HEK293 (cell line): ENCODE measurements around the gene ARHGAP36.

Experiments
- CTCF ChIA-PET: fragments of 350-600 bp; formaldehyde crosslinking; extraction: SDS; loops from one replicate; lab custom pipeline; 2021; ENCODE audit warnings: antibody characterized with exemption; lab: Yijun Ruan, JAX
- POLR2A ChIA-PET: fragments of 300-600 bp; formaldehyde crosslinking; extraction: SDS; loops from one replicate; lab custom pipeline; 2020; ENCODE audit warnings: antibody characterized with exemption, inconsistent platforms; lab: Yijun Ruan, JAX
- H3K27ac ChIP-seq: fragments of 200-500 bp; sonication (Bioruptor generic); 2 replicates; pipeline ENCODE4 v1.5.1; 2014; ENCODE audit warnings: low read depth, low read length, control low read depth, inconsistent platforms; ENCODE audit errors: extremely low read depth
- H3K36me3 ChIP-seq, 2 experiments: fragments of 200-500 bp in 1 of 2; sonication (Bioruptor generic) in 1 of 2; 1 replicate in 1 of 2; 2 replicates in 1 of 2; pipeline ENCODE4 v1.5.1; 2014 to 2017; ENCODE audit warnings: inconsistent platforms in 2 of 2, low read length in 2 of 2; ENCODE audit not compliant: control insufficient read depth in 2 of 2, insufficient read depth in 1 of 2
- H3K4me1 ChIP-seq: fragments of 200-500 bp; sonication (Bioruptor generic); 2 replicates; pipeline ENCODE4 v1.5.1; 2014; ENCODE audit warnings: mild to moderate bottlenecking, low read length, inconsistent platforms; ENCODE audit not compliant: control insufficient read depth, insufficient read depth
- H3K4me3 ChIP-seq: 2 replicates; pipeline ENCODE4 v1.5.1; 2011; ENCODE audit warnings: low read depth, mild to moderate bottlenecking, control low read depth, low read length, moderate library complexity
- H3K9me3 ChIP-seq: fragments of 200-500 bp; sonication (Bioruptor generic); 2 replicates; pipeline ENCODE4 v1.5.1; 2014; ENCODE audit warnings: low read depth, low read length, inconsistent platforms; ENCODE audit not compliant: control insufficient read depth, insufficient read depth
- HOXD13 ChIP-seq: sonication (generic); formaldehyde crosslinking; IDR thresholded peaks from 2 replicates; pipeline ENCODE4 v1.8.0; 2022; ENCODE audit warnings: missing genetic modification reagents, borderline replicate concordance
- IKZF3 ChIP-seq: fragments of 450-650 bp; IDR thresholded peaks from 2 replicates; pipeline ENCODE4 v1.5.0; 2018; ENCODE audit warnings: missing biosample characterization, mild to moderate bottlenecking, missing genetic modification characterization, moderate library complexity
- SP3 ChIP-seq: fragments of 450-650 bp; formaldehyde crosslinking; IDR thresholded peaks from 2 replicates; pipeline ENCODE4 v1.5.1; 2016; ENCODE audit warnings: missing biosample characterization, missing genetic modification characterization
- ZBTB44 ChIP-seq: fragments of 450-650 bp; IDR thresholded peaks from 2 replicates; pipeline ENCODE4 v1.5.1; 2018; ENCODE audit warnings: missing biosample characterization, mild to moderate bottlenecking, missing genetic modification characterization
- ZBTB7A ChIP-seq: fragments of 450-650 bp; formaldehyde crosslinking; IDR thresholded peaks from 2 replicates; pipeline ENCODE4 v1.5.1; 2016; ENCODE audit warnings: low read depth, missing biosample characterization, missing genetic modification characterization
- ZBTB8A ChIP-seq: fragments of 450-650 bp; formaldehyde crosslinking; IDR thresholded peaks from 2 replicates; pipeline ENCODE4 v1.5.1; 2016; ENCODE audit warnings: missing biosample characterization, missing genetic modification characterization
- ZNF148 ChIP-seq: fragments of 450-650 bp; formaldehyde crosslinking; IDR thresholded peaks from 2 replicates; pipeline ENCODE4 v1.5.0; 2017; ENCODE audit warnings: missing biosample characterization, missing genetic modification characterization, borderline replicate concordance
- ZNF16 ChIP-seq: fragments of 450-650 bp; formaldehyde crosslinking; IDR thresholded peaks from 2 replicates; pipeline ENCODE4 v1.5.1; 2016; ENCODE audit warnings: low read depth, missing biosample characterization, missing genetic modification characterization
- ZNF350 ChIP-seq: fragments of 450-650 bp; formaldehyde crosslinking; IDR thresholded peaks from 2 replicates; pipeline ENCODE4 v1.5.0; 2017; ENCODE audit warnings: missing biosample characterization, mild to moderate bottlenecking, missing genetic modification characterization
- ZNF37A ChIP-seq: fragments of 450-650 bp; IDR thresholded peaks from 2 replicates; pipeline ENCODE4 v1.5.1; 2018; ENCODE audit warnings: missing biosample characterization, missing genetic modification characterization
- ZNF391 ChIP-seq: fragments of 450-650 bp; formaldehyde crosslinking; IDR thresholded peaks from 2 replicates; pipeline ENCODE4 v1.5.1; 2016; ENCODE audit warnings: low read depth, missing biosample characterization, missing genetic modification characterization, borderline replicate concordance
- ZNF510 ChIP-seq: fragments of 450-650 bp; formaldehyde crosslinking; IDR thresholded peaks from 2 replicates; pipeline ENCODE4 v1.5.1; 2018; ENCODE audit warnings: mild to moderate bottlenecking, missing genetic modification characterization, missing biosample characterization; ENCODE audit not compliant: insufficient replicate concordance
- ZNF513 ChIP-seq: fragments of 450-650 bp; IDR thresholded peaks from 2 replicates; pipeline ENCODE4 v1.5.1; 2018; ENCODE audit warnings: missing biosample characterization, missing genetic modification characterization
- ZNF518A ChIP-seq: fragments of 450-650 bp; formaldehyde crosslinking; conservative IDR thresholded peaks from 2 replicates; pipeline ENCODE4 v1.5.1; 2016; ENCODE audit warnings: low read depth, missing biosample characterization, missing genetic modification characterization
- ZNF600 ChIP-seq: fragments of 450-650 bp; formaldehyde crosslinking; IDR thresholded peaks from 2 replicates; pipeline ENCODE4 v1.5.1; 2016; ENCODE audit warnings: missing biosample characterization, missing genetic modification characterization
- ZNF701 ChIP-seq: fragments of 450-650 bp; formaldehyde crosslinking; IDR thresholded peaks from 2 replicates; pipeline ENCODE4 v1.5.1; 2016; ENCODE audit warnings: missing biosample characterization, missing genetic modification characterization
- ZNF792 ChIP-seq: fragments of 450-650 bp; formaldehyde crosslinking; IDR thresholded peaks from 2 replicates; pipeline ENCODE4 v1.5.1; 2016; ENCODE audit warnings: missing biosample characterization, missing genetic modification characterization

Gene ARHGAP36

GRCh38 chrX:131058136-131058868 is at the start of gene ARHGAP36:
TSS of gene ARHGAP36 (plus strand) at chrX:131058346. CDS start at chrX:131081666, 23,320 bp downstream.
- H3K27ac ChIP-seq, result no peak within 1 kb of the TSS
- H3K4me1 ChIP-seq, result no peaks in the 10 kb centered on the region
- ChIA-PET CTCF (no interaction called here), POLR2A (no interaction called here)
- no peaks in the 10 kb centered on the region for H3K9me3 ChIP-seq
- no peaks in the 10 kb centered on the region for H3K36me3 ChIP-seq
- H3K4me3 ChIP-seq, result no peak within 1 kb of the TSS
- no peak for TF ChIP-seq ZNF792 (tag by site-specific recombination)
- TF ChIP-seq ZNF600, result no peak
- no peak for TF ChIP-seq ZBTB44 (tag by site-specific recombination)
- TF ChIP-seq ZBTB7A (tag by site-specific recombination), result no peak
- no peak for TF ChIP-seq IKZF3
- TF ChIP-seq ZNF510 (tag by site-specific recombination), result no peak
- TF ChIP-seq ZNF391 (tag by site-specific recombination), result no peak
- TF ChIP-seq SP3 (tag by site-specific recombination), result no peak
- TF ChIP-seq ZNF518A (tag by site-specific recombination), result no peak
- no peak for TF ChIP-seq ZNF16 (tag by site-specific recombination)
- no peak for TF ChIP-seq ZNF513
- no peak for TF ChIP-seq ZNF37A
- TF ChIP-seq ZNF350 (tag by site-specific recombination), result no peak
- no peak for TF ChIP-seq HOXD13
- no peak for TF ChIP-seq ZNF148 (tag by site-specific recombination)
- TF ChIP-seq ZBTB8A (tag by site-specific recombination), result no peak
- TF ChIP-seq ZNF701 (tag by site-specific recombination), result no peak
